ENCODE data around the gene ROS1. TPM values are rescaled to one million over a fixed set of nuclear protein-coding genes. Genes with fewer than 3 reads are reported as not detected.

Gene ROS1
- total and polyA plus RNA-seq, 2 donors (not counting 3 experiments of a cell fraction or from before 2014, with no cell fraction given), result not detected

DNA sequence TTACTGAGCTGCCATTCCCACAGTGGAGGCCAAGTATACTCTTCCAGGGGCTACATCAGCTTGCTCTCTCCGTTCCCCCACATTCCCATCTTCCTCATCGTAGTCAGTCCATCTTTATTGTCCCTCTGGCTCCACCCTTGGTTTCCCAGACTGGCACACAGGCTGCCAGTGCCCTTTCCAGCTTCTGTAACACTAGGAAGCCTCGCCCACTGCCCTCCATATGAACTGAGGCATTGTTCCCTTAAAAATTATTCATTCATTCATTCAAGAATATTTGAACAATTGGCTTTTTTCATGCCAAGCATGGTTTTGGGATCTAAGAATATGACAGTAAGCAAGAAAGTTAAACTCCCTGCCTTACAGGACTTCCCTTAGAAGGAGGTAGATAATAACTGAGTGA lies 14.3 kb downstream of the ROS1 start:
- no peak for TF ChIP-seq EZH2 (IDR thresholded peaks at IDR 0.05; ENCODE audit: borderline replicate concordance, low read depth, low read length, severe bottlenecking)
- TF ChIP-seq FOS (IDR thresholded peaks at IDR 0.05; ENCODE audit: borderline replicate concordance, insufficient read depth, low read length), result no peak
- no peak for TF ChIP-seq MAX (IDR thresholded peaks at IDR 0.05; ENCODE audit: insufficient read depth, insufficient read length)
- TF ChIP-seq CTCF (IDR thresholded peaks at IDR 0.05; ENCODE audit: extremely low read depth in 1 of 2, insufficient read depth in 1 of 2, low read depth in 1 of 2, low read length in 2 of 2), result no peak
- no peak for TF ChIP-seq GATA2 (IDR thresholded peaks at IDR 0.05; ENCODE audit: insufficient read depth, insufficient read length, low read depth, low read length)
- TF ChIP-seq MYC (IDR thresholded peaks at IDR 0.05; ENCODE audit: low read depth, low read length), result no peak
- intact Hi-C loops (cut with micrococcal nuclease) (no loop called here), dilution Hi-C loops (cut with MboI; ENCODE audit: extremely low pct_ligation_motif_present, low sequenced_read_pairs) (no loop called here)
- Histone ChIP-seq H3K4me1 (ENCODE audit: control insufficient read depth, extremely low read depth, insufficient read depth, low read length) (no peaks in the 10 kb centered on the region), H3K9me1 (replicated peaks; ENCODE audit: control insufficient read depth, extremely low read depth, insufficient read depth, low read length) (no peaks in the 10 kb centered on the region), H3K9ac (replicated peaks; ENCODE audit: extremely low read depth, insufficient read depth, low read length) (no peak overlapping the region), H2AFZ (ENCODE audit: low read depth, low read length) (no peak overlapping the region), H4K20me1 (replicated peaks; ENCODE audit: control insufficient read depth, extremely low read depth, insufficient read depth, low read length) (no peaks in the 10 kb centered on the region), H3K27me3 (ENCODE audit: control insufficient read depth in 2 of 2, insufficient read depth in 2 of 2, low read length in 2 of 2) (no peaks in the 10 kb centered on the region), H3K4me3 (replicated peaks in 1 of 3; ENCODE audit: insufficient read depth in 1 of 3, low read depth in 1 of 3, low read length in 3 of 3) (no peak overlapping the region), H3K79me2 (ENCODE audit: control insufficient read depth, insufficient read depth, low read length) (no peaks in the 10 kb centered on the region), H3K27ac (ENCODE audit: insufficient read depth, low read depth, low read length) (no peak overlapping the region), H3K36me3 (ENCODE audit: control insufficient read depth in 2 of 2, extremely low read depth in 1 of 2, insufficient read depth in 2 of 2, low read length in 2 of 2) (no peaks in the 10 kb centered on the region), H3K4me2 (ENCODE audit: insufficient read depth, low read length) (no peak overlapping the region), H3K9me3 (replicated peaks; ENCODE audit: control insufficient read depth, insufficient read depth, low read length) (no peaks in the 10 kb centered on the region)
- DNase-seq (ENCODE audit: low read depth, low spot score) (no peak), FAIRE-seq (no peak)
- no TSS peak for BruUV-seq (replicated peaks)
- POLR2A ChIA-PET, result no interaction called here
- CTCF ChIA-PET, result interaction anchor here (1.4 kb wide), 1 partner anchor 11 kb away, joined by 4 read pairs; no protein-coding TSS in a partner anchor
